H9 (cell line): ENCODE results near the gene SBK3. TPM values are rescaled to one million over a fixed set of nuclear protein-coding genes. Genes with fewer than 3 reads are reported as not detected.

Source experiments
- DNase-seq: peaks from one replicate; pipeline ENCODE4 v3.0.0-alpha.2; 2017
- H2AFZ ChIP-seq: one replicate; pipeline ENCODE4 v1.6.1; 2013; ENCODE audit warnings: mild to moderate bottlenecking, low read length, control low read depth, moderate library complexity
- H2AK5ac ChIP-seq: 2 replicates; pipeline ENCODE4 v1.6.1; 2013; ENCODE audit warnings: low read length, control low read depth, mixed read lengths; ENCODE audit not compliant: insufficient read length
- H2BK120ac ChIP-seq: one replicate; pipeline ENCODE4 v1.6.1; 2013; ENCODE audit warnings: low read depth, mild to moderate bottlenecking, low read length, control low read depth, inconsistent platforms; ENCODE audit not compliant: poor library complexity, severe bottlenecking
- H2BK12ac ChIP-seq: 2 replicates; pipeline ENCODE4 v1.6.1; 2013; ENCODE audit warnings: low read length, control low read depth, mixed read lengths, low read depth; ENCODE audit not compliant: insufficient read length
- H2BK15ac ChIP-seq: 2 replicates; pipeline ENCODE4 v1.6.1; 2013; ENCODE audit warnings: low read depth, low read length, control low read depth
- H2BK20ac ChIP-seq: one replicate; pipeline ENCODE4 v1.6.1; 2013; ENCODE audit warnings: low read depth, mild to moderate bottlenecking, low read length, control low read depth, inconsistent platforms; ENCODE audit not compliant: poor library complexity, severe bottlenecking
- H2BK5ac ChIP-seq: 2 replicates; pipeline ENCODE4 v1.6.1; 2013; ENCODE audit warnings: low read length, control low read depth, mixed read lengths; ENCODE audit not compliant: insufficient read length
- H3K14ac ChIP-seq: 2 replicates; pipeline ENCODE4 v1.6.1; 2013; ENCODE audit warnings: low read length, control low read depth; ENCODE audit not compliant: insufficient read depth
- H3K18ac ChIP-seq: 2 replicates; pipeline ENCODE4 v1.6.1; 2013; ENCODE audit warnings: low read depth, mild to moderate bottlenecking, mixed read lengths, low read length, control low read depth; ENCODE audit not compliant: insufficient read length
- H3K23ac ChIP-seq: 2 replicates; pipeline ENCODE4 v1.6.1; 2013; ENCODE audit warnings: low read length, control low read depth, mixed read lengths, low read depth; ENCODE audit not compliant: insufficient read length
- H3K23me2 ChIP-seq: 2 replicates; pipeline ENCODE4 v1.6.1; 2013; ENCODE audit warnings: low read depth, mild to moderate bottlenecking, mixed read lengths, low read length, control low read depth; ENCODE audit not compliant: insufficient read length, poor library complexity, severe bottlenecking
- H3K27ac ChIP-seq: 2 replicates; pipeline ENCODE4 v1.5.1; 2013; ENCODE audit warnings: low read length, control low read depth, mixed read lengths, low read depth; ENCODE audit not compliant: insufficient read length
- H3K27me3 ChIP-seq: 2 replicates; pipeline ENCODE4 v1.6.1; 2013; ENCODE audit warnings: low read length, control low read depth, inconsistent platforms; ENCODE audit not compliant: insufficient read depth
- H3K4ac ChIP-seq: 2 replicates; pipeline ENCODE4 v1.6.1; 2013; ENCODE audit warnings: low read depth, mild to moderate bottlenecking, control low read depth, inconsistent platforms, low read length, moderate library complexity
- H3K4me1 ChIP-seq: 2 replicates; pipeline ENCODE4 v1.6.1; 2013; ENCODE audit warnings: low read length, control low read depth, inconsistent platforms; ENCODE audit not compliant: insufficient read depth
- H3K4me2 ChIP-seq: 2 replicates; pipeline ENCODE4 v1.6.1; 2013; ENCODE audit warnings: low read length, control low read depth, mixed read lengths; ENCODE audit not compliant: insufficient read length, insufficient read depth
- H3K56ac ChIP-seq: 2 replicates; pipeline ENCODE4 v1.6.1; 2013; ENCODE audit warnings: low read depth, mild to moderate bottlenecking, mixed read lengths, low read length, control low read depth; ENCODE audit not compliant: insufficient read length
- H3K79me1 ChIP-seq: 2 replicates; pipeline ENCODE4 v1.6.1; 2013; ENCODE audit warnings: low read depth, mild to moderate bottlenecking, moderate library complexity, low read length, control low read depth, inconsistent platforms; ENCODE audit not compliant: insufficient read depth, poor library complexity, severe bottlenecking
- H3K79me2 ChIP-seq: 2 replicates; pipeline ENCODE4 v1.6.1; 2013; ENCODE audit warnings: low read length, control low read depth, inconsistent platforms; ENCODE audit not compliant: insufficient read depth
- H3K9ac ChIP-seq: 2 replicates; pipeline ENCODE4 v1.6.1; 2013; ENCODE audit warnings: low read length, control low read depth, mixed read lengths; ENCODE audit not compliant: insufficient read length; ENCODE audit errors: extremely low read depth
- H3K9me3 ChIP-seq: one replicate; pipeline ENCODE4 v1.6.1; 2013; ENCODE audit warnings: low read depth, low read length, inconsistent platforms; ENCODE audit not compliant: control insufficient read depth
- H3T11ph ChIP-seq: one replicate; pipeline ENCODE4 v1.6.1; 2013; ENCODE audit warnings: mild to moderate bottlenecking, low read length, control low read depth, inconsistent platforms
- H4K20me1 ChIP-seq: one replicate; pipeline ENCODE4 v1.6.1; 2013; ENCODE audit not compliant: control insufficient read depth, insufficient read length, insufficient read depth
- H4K5ac ChIP-seq: 2 replicates; pipeline ENCODE4 v1.6.1; 2013; ENCODE audit warnings: low read depth, mild to moderate bottlenecking, mixed read lengths, low read length, control low read depth; ENCODE audit not compliant: insufficient read length
- H4K8ac ChIP-seq: replicated peaks from 2 replicates; pipeline ENCODE4 v1.6.1; 2013; ENCODE audit warnings: low read length, control low read depth, mixed read lengths, low read depth; ENCODE audit not compliant: insufficient read length
- H4K91ac ChIP-seq: 2 replicates; pipeline ENCODE4 v1.6.1; 2013; ENCODE audit warnings: low read depth, mild to moderate bottlenecking, moderate library complexity, mixed read lengths, low read length, control low read depth; ENCODE audit not compliant: insufficient read length
- H3K27ac Mint-ChIP-seq, 3 experiments: 2 replicates in 2 of 3; 3 replicates in 1 of 3; pipeline ENCODE4 v1.8.0; 2020 to 2021; ENCODE audit warnings: mixed read lengths in 3 of 3, mild to moderate bottlenecking in 1 of 3, moderate library complexity in 1 of 3
- H3K27me3 Mint-ChIP-seq: 2 replicates; pipeline ENCODE4 v1.8.0; 2021; ENCODE audit warnings: low read depth, mild to moderate bottlenecking, moderate library complexity, mixed read lengths
- H3K36me3 Mint-ChIP-seq, 3 experiments: 2 replicates in 2 of 3; 3 replicates in 1 of 3; pipeline ENCODE4 v1.8.0; 2020 to 2021; ENCODE audit warnings: low read depth in 3 of 3, mixed read lengths in 3 of 3; ENCODE audit not compliant: insufficient read depth in 1 of 3
- H3K4me1 Mint-ChIP-seq, 2 experiments: 2 replicates each; pipeline ENCODE4 v1.8.0; 2020; ENCODE audit warnings: mixed read lengths in 2 of 2
- H3K4me3 Mint-ChIP-seq, 2 experiments: 2 replicates in 1 of 2; 3 replicates in 1 of 2; pipeline ENCODE4 v1.8.0; 2020 to 2021; ENCODE audit warnings: mild to moderate bottlenecking in 2 of 2, mixed read lengths in 2 of 2, moderate library complexity in 1 of 2
- H3K9me3 Mint-ChIP-seq, 2 experiments: 2 replicates in 1 of 2; 3 replicates in 1 of 2; pipeline ENCODE4 v1.8.0; 2020; ENCODE audit warnings: mild to moderate bottlenecking in 2 of 2, mixed read lengths in 2 of 2, moderate library complexity in 1 of 2
- WGBS: extraction: QIAGEN DNeasy Blood & Tissue Kit; methylation state at CpG from one replicate; pipeline ENCODE4 v1.1.7; 2013; ENCODE audit warnings: missing lambda C conversion rate, low lambda C conversion rate, mixed read lengths; ENCODE audit not compliant: insufficient read length; ENCODE audit errors: extremely low coverage; 5-methylcytosine and 5-hydroxymethylcytosine counted together
- total RNA-seq: library from RNA; stranded (reverse); gene quantifications from 2 replicates; pipeline ENCODE4 v1.2.1, GENCODE V29; 2021
- TF ChIP-seq, protein P1 (sequence below): fragments of 200-600 bp; sonication (generic); conservative IDR thresholded peaks from 3 replicates; pipeline ENCODE4 v1.8.0; 2021; ENCODE audit warnings: antibody characterized with exemption, mild to moderate bottlenecking

SBK3 gene
- total RNA-seq, 1 experiment from 2014 or later: 0.70 TPM

DNA sequence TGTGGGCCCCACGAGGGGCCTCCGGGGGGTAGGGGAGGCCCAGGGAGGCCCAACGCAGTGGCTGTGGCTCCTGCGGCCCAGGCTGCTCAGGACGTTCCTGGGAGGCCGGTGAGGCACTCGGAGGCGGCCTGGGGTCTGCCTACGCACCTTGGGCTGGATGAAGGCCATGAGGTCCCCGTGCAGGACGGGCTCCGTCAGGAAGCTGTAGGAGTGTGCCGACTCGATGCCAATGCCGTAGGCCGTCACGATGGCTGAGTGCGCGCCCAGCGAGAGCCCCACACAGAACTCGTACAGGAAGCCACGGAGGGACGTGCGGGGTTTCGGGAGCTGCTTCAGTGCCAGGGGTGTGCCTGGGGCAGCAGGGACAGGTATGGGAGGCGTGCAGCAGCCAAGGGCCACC, 14.3 kb downstream of the SBK3 start:
- Histone ChIP-seq H4K20me1 (no peaks in the 10 kb centered on the region), H3K9me3 (no peaks in the 10 kb centered on the region), H4K5ac (no peak overlapping the region), H3K27ac (no peak overlapping the region), H3K18ac (no peak overlapping the region), H2AK5ac (no peak overlapping the region), H3K4ac (no peak overlapping the region), H2BK12ac (no peak overlapping the region), H3K23ac (no peak overlapping the region), H3K14ac (no peak overlapping the region), H3K79me1 (no peaks in the 10 kb centered on the region), H4K8ac (no peak overlapping the region), H3T11ph (no peak overlapping the region), H3K4me1 (no peaks in the 10 kb centered on the region; the same call in 1 of the 2 replicates), H2BK5ac (no peak overlapping the region), H3K79me2 (no peaks in the 10 kb centered on the region), H2BK120ac (no peak overlapping the region), H3K27me3 (no peaks in the 10 kb centered on the region), H2BK15ac (no peak overlapping the region), H3K56ac (no peak overlapping the region), H2BK20ac (no peak overlapping the region), H3K9ac (no peak overlapping the region), H3K23me2 (no peaks in the 10 kb centered on the region), H3K4me2 (no peak overlapping the region), H2AFZ (no peak overlapping the region), H4K91ac (no peak overlapping the region)
- WGBS: no CpG with 5 or more reads among the region's 26 CpGs
- peaks cover 4% of the 10 kb centered on the region; the same call in 1 of the 2 replicates for H3K27me3 Mint-ChIP-seq
- no peaks in the 10 kb centered on the region for H3K36me3 Mint-ChIP-seq
- no peak for DNase-seq
- no peak overlapping the region for H3K4me3 Mint-ChIP-seq
- TF ChIP-seq, protein P1, sequence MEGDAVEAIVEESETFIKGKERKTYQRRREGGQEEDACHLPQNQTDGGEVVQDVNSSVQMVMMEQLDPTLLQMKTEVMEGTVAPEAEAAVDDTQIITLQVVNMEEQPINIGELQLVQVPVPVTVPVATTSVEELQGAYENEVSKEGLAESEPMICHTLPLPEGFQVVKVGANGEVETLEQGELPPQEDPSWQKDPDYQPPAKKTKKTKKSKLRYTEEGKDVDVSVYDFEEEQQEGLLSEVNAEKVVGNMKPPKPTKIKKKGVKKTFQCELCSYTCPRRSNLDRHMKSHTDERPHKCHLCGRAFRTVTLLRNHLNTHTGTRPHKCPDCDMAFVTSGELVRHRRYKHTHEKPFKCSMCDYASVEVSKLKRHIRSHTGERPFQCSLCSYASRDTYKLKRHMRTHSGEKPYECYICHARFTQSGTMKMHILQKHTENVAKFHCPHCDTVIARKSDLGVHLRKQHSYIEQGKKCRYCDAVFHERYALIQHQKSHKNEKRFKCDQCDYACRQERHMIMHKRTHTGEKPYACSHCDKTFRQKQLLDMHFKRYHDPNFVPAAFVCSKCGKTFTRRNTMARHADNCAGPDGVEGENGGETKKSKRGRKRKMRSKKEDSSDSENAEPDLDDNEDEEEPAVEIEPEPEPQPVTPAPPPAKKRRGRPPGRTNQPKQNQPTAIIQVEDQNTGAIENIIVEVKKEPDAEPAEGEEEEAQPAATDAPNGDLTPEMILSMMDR: no peak
- H3K27ac Mint-ChIP-seq: no peak overlapping the region
- no peaks in the 10 kb centered on the region for H3K9me3 Mint-ChIP-seq
- H3K4me1 Mint-ChIP-seq: peaks cover 0 to 7% of the 10 kb centered on the region in 2 experiments; a peak in 2 of 4 replicates
